NCI-H82 (cell line): ENCODE measurements around the gene CTXND2.
A peak's percentile ranks its signal among the peaks of the same experiment; 100 is the strongest.
"Not testable (repeated sequence)": the region's sequence is repeated elsewhere in the genome, so short reads cannot be mapped to it uniquely, and the experiment has no call there.

ENCODE experiments used
- DNase-seq: peaks from one replicate; lab custom pipeline; 2025; lab: John Stamatoyannopoulos, UW

The CTXND2 gene

GRCh38 chr1:150887018-150887417, at the start of gene CTXND2:
Gene CTXND2 (plus strand): TSS chr1:150887136. CDS start chr1:150912315, 25,179 bp downstream.
- DNase-seq, result no peak

GRCh38 chr1:150840850-150841249, 46.1 kb upstream of the CTXND2 start:
- DNase-seq, result not testable (repeated sequence)

- DNase-seq, result no peak
Observed at GRCh38 chr1:150841626-150842025, 45.3 kb upstream of the CTXND2 start.

GRCh38 chr1:150842343-150842742, 44.6 kb upstream of the CTXND2 start:
- DNase-seq, result no peak

- no peak for DNase-seq
Observed at GRCh38 chr1:150842964-150843363, 44.0 kb upstream of the CTXND2 start.

- DNase-seq, result no peak
Observed at GRCh38 chr1:150843474-150843873, 43.5 kb upstream of the CTXND2 start.

GRCh38 chr1:150846473-150847146, 40.3 kb upstream of the CTXND2 start:
- no peak for DNase-seq

- DNase-seq, result not testable (repeated sequence)
Observed at GRCh38 chr1:150850801-150851362, 36.1 kb upstream of the CTXND2 start.

- DNase-seq, result not testable (repeated sequence)
Observed at GRCh38 chr1:150852734-150853133, 34.2 kb upstream of the CTXND2 start.

GRCh38 chr1:150863724-150864123, 23.2 kb upstream of the CTXND2 start:
- DNase-seq, result no peak

GRCh38 chr1:150864200-150864599, 22.7 kb upstream of the CTXND2 start:
- not testable (repeated sequence) for DNase-seq

- DNase-seq, result no peak
Observed at GRCh38 chr1:150869683-150870082, 17.3 kb upstream of the CTXND2 start.

GRCh38 chr1:150872572-150872971, 14.4 kb upstream of the CTXND2 start:
- no peak for DNase-seq

- no peak for DNase-seq
Observed at GRCh38 chr1:150873521-150873920, 13.4 kb upstream of the CTXND2 start.

- peak; percentile 45 for DNase-seq
Observed at GRCh38 chr1:150874455-150875196, 12.3 kb upstream of the CTXND2 start.

GRCh38 chr1:150875197-150876118, 11.5 kb upstream of the CTXND2 start:
- peak; percentile 65 for DNase-seq

GRCh38 chr1:150876119-150876454, 10.8 kb upstream of the CTXND2 start:
- peak; percentile 96 for DNase-seq

- not testable (repeated sequence) for DNase-seq
Observed at GRCh38 chr1:150878931-150879330, 8.0 kb upstream of the CTXND2 start.

GRCh38 chr1:150881331-150882070, 5.4 kb upstream of the CTXND2 start:
- DNase-seq, result no peak

- DNase-seq, result not testable (repeated sequence)
Observed at GRCh38 chr1:150883121-150883520, 3.8 kb upstream of the CTXND2 start.

- DNase-seq, result no peak
Observed at GRCh38 chr1:150888727-150889126, 1.8 kb downstream of the CTXND2 start.
